Hematopoietic multipotent progenitor cell treated with erythropoietin and hydrocortisone succinate and interleukin-3 and kit ligand, for 17 days (in vitro differentiated cells): Measurements from ENCODE around the gene SCYGR1.
"Not testable (repeated sequence)": the region's sequence is repeated elsewhere in the genome, so short reads cannot be mapped to it uniquely, and the experiment has no call there.

ENCODE experiments used
- DNase-seq: peaks from one replicate; pipeline ENCODE4 v3.0.0-alpha.2; 2015; ENCODE audit warnings: low spot score

Gene SCYGR1

DNA sequence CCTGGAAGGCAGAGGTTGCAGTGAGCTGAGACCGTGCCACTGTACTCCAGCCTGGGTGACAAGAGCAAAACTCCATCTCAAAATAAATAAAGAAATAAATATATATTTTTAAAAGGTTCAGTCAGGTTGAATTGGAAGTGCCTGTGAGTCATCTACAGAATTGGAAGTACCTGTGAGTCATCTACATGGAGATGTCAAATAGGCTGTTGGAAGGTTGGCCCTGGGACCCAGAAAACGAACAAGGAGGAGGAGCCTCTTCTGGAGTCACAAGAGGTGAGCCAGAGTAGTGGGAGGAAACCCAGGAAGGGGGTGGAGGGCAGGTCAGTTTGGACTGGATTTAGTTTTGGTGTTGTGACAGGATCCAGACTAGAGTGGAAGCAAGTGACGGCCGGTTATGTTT is 15.2 kb upstream of the SCYGR1 start:
- DNase-seq, result no peak

DNA sequence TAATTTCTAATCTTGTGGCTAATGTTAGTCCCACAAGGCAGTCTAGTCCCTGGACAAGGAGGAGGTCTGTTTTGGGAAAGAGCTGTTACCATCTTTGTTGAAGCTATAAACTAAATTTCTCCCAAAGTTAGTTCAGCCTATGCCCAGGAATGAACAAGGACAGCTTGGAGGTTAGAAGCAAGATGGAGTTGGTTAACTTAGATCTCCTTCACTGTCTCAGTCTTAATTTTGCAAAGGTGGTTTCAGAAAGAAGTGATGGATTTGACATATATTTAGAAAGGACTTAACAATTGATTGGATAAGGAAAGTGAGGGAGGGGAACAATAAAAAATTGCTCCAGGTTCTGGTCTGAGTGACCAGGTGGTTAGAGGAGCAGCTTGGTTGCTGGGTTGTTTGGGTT is 14.6 kb upstream of the SCYGR1 start:
- no peak for DNase-seq

DNA sequence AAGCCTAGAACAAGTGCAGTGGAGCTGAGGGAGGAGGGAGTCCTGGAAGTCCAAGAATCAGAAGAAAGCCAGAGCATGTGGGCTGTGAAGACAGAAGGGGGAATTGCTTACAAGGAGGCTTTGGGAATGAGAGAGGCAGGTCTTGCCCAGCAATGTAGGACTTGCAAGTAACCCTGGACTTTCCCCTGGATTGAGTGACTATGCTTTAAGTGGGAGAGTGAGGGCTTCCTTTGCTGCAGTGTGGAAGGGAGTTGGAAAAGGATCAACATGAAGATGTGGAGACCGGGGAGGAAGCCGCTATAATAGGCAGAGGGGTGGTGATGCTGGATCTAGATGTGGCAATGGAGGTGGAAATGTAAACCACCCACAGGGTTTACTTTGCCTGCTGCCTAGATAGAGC is 13.8 kb upstream of the SCYGR1 start:
- DNase-seq, result no peak

DNA sequence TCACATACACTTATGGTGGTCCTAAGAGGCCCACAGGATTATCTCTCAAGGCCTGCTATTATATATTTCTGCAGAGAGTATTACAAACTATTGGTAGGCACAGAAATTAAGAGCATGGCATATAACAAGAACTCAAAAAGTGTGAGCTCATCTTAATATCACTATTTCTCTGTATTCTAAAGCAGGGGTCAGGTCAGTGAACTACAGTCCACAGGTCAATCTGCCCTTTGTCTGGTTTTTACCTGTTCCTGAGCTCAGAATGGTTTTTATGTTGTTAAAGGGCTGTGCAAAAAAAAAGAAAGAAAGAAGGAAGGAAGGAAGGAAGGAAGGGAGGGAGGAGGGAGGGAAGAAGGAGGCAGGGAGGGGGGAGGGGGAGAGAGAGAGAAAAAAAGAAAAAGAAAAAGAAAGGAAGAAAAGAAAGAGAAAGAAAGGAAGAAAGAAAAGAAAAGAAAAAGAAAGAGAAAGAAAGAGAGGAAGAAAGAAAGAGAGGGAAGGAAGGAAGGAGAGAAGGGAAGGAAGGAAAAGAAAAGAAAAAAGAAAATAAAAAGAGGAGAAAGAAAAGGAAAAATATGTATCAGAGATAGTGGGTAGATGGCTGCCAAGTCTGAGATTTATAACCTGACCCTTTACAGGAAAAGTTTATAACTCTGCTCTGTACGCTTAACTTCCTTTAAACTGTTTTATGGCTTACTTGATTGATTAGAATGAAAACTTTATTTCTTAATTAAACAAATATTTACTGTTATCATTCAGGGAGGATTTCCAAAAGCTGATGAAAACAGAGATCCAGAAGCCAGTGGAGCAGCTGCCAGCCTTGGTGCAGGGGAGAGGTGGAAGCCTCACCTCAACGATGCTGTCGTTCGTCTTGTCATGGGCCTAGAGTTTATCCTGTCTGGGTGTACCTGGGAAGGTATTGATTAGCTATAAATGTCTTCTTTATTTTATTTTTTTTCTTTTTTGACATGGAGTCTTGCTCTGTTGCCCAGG is 11.2 kb upstream of the SCYGR1 start:
- DNase-seq, result no peak

DNA sequence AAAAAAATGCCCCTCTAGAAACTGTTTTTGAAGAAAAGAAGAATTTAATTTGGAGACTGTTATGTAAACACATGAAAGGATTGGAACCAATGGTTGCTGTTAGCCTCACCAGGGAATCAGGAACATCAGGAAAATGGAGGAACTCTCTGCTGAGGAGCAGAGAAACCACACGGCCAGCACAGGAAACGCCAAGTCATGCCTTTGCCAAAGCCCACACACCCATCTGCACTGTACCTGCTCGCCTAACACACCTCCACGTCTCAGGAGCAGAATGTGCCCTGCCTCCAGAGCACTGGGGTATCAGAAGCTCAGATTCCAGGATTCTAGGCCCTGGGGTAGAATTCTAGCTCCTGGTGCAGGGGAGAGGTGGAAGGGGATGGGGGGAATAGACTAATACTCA is 9.8 kb upstream of the SCYGR1 start:
- no peak for DNase-seq

DNA sequence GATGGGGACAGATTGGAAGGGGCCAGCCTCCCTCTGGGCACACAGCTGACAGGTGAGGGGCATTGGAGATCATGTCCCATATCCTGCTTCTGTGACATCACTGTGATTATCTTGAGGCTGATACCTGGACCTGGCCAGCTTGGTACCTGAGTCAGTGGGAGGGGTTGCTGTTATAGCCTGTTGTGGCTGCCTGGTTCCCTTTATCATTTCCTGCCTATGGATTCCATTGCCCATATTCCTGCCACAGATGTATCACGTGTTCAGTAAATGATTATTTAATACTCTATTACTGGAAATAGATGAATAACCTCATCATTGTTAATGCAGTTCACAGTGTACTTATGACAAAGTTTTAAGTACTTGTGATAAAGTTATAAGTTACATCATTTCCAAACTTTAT is 7.8 kb upstream of the SCYGR1 start:
- DNase-seq, result no peak

DNA sequence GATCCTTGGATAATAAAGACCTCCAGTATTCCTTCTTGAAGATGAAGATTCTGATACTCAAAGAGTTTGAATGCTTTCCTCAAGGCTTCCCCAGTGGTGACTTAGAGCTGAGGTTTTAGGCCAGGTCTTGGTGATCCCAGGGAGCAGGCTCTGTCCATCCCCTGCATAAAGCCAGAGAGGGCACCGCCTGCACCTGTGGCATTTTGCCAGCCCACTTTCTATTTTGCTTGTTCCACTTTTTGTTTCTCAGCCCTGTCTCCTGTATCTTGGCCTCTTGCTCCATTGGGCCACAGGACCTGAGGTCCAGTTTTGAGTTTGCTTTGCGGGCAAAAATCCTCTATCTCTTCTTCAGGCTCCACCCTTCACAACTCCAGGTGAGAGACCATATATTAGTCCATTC is 6.7 kb upstream of the SCYGR1 start:
- no peak for DNase-seq

DNA sequence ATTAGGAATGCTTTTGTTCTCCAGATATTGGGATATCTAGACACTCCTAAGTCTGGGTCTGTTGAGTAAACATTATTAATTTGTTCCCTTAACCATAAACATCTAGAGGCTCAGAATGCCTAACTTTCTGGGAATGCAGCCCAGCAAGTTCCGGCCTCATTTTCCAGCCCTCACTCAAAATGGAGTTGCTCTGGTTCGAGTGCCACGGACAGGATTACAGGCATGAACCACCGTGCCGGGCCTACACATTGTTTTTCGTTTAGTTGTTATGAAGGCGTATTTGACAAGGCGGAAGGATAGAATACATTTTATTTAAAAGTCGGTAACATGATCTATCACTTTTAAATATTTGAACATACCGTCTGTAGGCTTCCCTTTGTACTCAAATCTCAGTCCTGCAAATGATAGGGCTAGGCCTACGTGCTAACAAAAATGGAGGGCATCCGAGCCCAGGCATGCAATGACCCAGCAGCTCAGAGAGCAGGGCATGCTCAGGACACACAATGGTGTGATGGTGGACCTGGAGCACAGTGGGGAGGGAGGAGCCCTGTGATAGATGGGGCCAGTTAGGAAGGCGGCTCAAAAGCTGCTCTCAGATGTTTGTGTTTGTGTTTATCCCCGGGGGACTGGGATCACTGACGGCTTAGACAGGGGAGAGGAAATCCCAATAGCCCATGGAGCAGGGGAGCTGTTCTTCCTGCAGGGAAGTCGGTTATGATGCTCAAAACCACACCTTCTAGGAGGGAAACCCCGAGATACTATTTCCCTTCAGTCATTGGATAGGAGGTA is 2.9 kb upstream of the SCYGR1 start:
- DNase-seq, result no peak

DNA sequence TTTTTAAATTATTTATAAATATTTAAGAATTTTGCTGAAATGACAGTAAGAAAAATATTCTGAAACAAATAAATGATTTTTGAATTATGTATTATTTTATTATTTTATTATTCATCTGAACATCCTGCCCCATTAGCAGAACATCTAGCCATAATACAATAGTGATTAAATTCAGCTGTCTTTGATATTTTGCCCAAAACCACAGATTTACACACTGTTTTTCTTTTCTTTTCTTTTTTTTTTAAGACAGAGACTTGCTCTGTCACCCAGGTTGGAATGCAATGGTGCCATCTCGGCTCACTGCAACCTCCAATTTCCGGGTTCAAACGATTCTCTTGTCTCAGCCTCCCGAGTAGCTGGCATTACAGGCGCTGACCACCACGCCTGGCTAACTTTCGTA is 1.9 kb upstream of the SCYGR1 start:
- no peak for DNase-seq

DNA sequence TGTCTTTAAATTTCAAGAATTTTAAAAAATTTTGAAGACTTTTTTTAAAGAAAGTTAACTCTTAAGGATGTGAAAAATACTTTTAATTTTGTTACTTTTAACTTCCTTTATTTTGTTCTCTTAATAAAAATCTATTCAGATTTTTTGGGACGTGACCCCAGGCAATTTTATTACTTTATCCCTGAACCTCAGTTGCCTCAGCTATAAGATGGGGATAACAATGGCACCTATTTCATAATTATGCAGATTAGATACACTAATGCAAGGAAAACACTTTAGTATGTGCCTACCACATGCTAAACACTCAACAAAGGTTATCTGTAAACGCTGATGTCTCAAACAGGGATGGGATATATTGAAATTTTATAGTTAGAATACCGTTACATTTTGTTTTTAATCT is 1.5 kb upstream of the SCYGR1 start:
- DNase-seq, result no peak

DNA sequence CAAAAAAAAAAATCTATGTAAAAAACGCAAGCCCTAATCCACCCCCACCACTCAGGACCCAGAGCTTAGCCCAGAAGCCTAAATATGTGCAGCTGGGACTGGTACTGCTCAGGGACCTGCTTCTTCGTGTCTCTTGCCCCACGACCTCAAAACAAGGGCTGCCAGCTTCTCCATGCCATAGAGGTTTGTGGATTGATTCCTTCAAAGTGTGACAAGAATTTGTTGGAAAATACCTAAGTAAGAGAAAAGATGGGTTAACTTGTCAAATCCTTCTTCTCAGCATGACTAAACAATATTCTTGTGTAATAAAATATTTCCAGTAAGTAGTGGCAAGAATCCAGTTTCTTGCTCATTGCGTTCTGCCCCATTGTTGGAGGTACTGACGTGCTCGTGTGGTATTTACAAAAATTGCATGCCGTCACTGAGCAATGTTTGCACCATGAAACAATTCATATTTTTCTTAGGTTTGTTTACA is 825 bp upstream of the SCYGR1 start:
- DNase-seq, result no peak

DNA sequence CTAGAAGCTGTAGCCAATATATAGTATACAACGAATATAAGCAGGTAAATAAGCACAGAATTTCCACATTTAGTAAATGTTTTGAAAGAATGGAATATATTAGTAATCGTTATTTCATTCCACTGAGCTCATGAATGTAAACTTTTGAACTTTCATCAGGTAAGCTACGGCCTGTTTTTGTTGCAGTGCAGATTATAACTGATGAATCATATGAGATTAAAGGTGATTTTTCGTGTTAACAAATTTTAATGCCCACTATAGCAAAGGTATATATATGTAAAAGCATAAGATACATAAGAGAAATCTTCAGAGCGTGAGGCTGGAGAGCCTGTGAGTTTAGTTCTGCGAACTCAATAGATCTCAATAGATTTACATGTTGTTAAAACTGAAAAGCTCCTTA is 1.1 kb downstream of the SCYGR1 start:
- DNase-seq, result no peak

DNA sequence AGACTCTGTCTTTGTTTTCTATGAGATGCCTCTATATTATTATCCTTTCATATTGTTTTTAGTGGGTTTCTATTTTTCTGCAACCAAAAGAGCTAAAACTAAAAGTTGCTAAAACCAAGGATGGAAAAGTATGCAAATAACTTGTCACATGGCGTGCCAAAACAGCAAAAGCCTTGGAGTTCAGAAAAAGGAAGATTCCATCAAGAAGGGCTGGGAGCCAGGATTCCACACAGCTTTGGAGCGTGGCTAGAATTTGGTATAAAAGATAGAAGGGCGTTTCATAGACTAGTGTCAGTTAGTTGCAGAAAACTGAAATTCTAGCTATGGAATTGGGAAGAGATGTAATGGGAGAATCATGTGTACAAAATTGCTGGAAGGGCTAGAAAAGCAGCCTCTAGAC is 4.1 kb downstream of the SCYGR1 start:
- DNase-seq, result no peak

DNA sequence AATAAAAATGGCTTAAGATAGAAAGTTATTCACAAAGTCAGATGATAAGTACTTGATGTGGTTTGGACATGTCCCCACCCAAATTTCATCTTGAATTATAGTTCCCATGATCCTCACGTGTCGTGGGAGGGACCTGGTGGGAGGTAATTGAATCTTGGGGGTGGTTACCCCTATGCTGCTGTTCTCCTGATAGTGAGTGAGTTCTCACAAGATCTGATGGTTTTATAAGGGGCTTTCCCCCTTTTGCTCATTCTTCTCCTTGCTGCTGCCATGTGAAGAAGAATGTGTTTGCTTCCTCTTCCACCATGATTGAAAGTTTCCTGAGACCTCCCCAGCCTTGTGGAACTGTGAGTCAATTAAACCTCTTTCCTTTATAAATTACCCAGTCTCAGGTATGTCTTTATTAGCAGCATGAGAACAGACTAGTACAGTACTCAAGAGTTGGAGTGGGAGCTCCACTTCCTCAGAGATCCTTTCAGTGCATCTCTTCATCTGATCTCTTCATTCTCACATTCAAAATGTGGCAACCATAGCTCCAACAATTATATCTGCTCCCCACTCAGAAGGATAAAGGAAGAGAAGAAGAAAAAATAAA is 5.4 kb downstream of the SCYGR1 start:
- not testable (repeated sequence) for DNase-seq

DNA sequence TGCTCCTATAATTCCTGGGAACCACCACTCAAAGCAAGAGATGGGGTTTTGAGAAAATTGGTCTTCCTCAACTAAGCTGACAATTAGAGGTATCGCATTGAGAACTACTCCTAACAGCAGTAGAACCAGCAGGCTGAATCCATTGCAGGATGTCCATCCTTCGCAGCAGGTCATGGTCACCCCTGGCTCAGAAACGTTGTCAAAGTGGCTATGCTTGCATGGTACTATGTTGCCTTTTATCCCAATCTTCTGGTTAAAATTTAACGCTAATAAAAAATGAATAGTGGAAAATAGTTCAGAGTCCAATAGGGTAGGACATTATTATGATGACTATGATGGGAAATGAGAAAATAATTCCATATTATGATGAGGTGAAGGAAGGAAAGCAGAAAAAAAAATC is 8.7 kb downstream of the SCYGR1 start, which contains the start of gene TM4SF20:
Gene TM4SF20, minus strand, starts transcription at position 212 of the 400 bp plus-strand sequence. Its CDS starts 38 bp downstream, at position 174.
- no peak for DNase-seq

DNA sequence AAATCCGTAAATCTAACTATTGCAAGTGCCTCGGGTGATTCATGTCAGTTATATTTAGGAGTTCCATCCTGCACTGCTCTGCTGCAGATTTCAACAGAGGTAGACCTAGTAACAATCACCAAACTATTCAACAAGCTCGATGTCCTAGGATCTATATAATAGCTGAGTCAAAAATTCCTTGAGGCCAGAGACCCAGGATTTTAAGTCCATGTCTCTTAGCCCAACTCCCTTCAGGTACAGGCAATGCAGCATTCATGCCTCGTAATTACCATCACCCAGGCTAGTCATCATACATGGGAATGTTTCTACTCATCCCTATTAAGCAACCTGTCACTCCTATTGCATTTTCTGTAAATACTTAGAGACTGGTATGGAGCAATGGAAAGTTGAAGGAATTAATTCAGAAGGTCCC is 9.4 kb downstream of the SCYGR1 start:
- no peak for DNase-seq

DNA sequence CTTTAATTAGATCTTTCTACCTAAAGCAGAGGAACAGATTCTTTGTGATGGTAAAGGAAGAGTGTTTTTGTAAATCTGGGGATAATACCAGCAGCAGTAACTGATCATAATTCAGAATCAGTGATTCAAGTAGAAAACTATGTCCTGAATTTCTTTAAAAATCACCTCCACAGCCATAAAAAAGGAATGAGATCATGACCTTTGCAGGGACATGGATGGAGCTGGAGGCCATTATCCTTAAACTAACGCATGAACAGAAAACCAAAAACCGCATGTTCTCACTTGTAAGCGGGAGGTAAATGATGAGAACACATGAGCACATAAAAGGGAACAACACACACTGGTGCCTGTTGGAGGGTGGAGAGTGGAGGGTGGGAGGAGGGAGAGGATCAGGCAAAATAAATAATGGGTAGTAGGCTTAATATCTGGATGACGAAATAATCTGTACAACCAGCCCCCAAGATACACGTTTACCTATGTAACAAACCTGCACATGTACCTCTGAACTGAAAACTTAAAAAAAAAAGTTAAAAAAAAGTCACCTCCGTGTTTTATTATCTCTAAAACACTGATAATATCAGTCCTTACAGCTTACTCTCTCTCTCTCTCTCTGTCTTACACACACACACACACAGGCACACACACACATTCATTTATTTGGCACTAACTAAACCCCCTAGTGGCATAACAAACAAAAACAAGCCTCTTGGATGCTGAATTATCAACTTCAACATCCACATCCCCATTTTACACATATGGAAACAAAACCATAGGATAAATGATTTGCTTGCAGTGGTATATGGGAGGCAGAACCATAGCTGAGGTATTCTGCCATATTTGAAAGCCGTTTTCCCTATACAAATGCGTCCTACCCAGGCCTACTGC is 10.0 kb downstream of the SCYGR1 start:
- no peak for DNase-seq

DNA sequence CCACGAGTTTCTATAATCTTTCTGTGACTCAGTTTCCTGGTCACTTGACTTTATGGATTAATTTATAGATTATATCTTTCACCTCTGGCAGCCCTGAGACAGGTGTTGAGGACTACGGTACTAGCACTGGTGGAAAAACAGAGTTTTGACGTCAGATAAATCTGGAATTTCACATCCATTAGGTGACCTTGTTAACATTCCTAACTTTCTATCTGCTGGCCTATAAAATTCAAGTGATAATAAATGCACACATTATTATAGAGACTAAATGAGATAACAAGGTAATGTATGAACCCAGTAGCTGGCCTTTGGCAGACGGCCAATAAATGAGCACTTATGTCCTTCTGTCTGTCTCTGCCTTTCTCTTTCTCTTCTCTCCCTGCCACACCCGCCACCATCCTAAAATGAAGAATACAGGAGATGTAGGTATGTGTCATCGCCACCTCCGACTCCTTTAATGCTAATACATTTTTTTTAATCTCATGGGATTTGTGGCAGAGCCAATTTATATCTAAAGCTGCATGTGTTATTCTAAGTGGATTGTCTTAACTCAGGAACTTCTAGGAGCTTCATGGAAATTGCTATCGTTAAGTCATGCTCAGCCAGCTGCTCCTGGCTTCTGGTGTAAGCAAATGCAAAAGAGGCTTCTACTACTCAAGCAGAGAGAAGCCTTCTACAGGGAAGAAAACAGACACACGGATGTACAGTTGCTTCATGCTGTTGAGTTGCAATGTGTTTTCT is 10.9 kb downstream of the SCYGR1 start:
- DNase-seq, result no peak

DNA sequence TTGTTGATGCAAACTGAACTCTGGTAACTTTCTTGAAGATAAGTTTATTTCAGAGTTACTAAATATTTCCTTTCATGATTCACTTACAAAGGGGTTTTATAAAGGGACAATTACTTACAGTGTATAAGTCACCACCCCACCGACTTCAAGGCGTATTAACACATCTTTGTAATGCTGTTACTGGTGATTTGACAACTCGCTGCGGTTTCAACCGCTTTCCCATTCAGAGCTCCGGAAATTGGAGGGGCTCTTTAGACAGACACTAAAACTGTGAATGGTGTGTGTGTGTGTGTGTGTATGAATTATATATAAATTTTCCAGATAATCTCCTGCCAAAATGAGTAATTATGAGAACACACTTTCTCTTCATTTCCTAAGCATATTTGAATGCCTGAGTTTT is 13.6 kb downstream of the SCYGR1 start:
- DNase-seq, result no peak

DNA sequence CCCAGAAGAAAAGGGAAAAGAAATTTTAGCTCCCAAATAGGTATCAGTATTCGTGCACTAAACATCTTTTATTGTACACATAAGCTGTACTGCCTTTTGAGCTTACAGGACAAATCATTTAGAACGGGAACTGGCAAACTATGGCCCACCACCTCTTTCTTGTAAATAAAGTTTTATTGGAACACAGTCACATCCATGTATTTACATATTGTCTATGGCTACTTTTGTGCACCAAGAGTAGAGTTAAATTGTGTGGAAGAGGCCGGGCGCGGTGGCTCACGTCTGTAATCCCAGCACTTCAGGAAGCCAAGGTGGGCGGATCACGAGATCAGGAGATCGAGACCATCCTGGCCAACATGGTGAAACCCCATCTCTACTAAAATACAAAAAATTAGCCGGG is 14.4 kb downstream of the SCYGR1 start:
- DNase-seq, result no peak

DNA sequence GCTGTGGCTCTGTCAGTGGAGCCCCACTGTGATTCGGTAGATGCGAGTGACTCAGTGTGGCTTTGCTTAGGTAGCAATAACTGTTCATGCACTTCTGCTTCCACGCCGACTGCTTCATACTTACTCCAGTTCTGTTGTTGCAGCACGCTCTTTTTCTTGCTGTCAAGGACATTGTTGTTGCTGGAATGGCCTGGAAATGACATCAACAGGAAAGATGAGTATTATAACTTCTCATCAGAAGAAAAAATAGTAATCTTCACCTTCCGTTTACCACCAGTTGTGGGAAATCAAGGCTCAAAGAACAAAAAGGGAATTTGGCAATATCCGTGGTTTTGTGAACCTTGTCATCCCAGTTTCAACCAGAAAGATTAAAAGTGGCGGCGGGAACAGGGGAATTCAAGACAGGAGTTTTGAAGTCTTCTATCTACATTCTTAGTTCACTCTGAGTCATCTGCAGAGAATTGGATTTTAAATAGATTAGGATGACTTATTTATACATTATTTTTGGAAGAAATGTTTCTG is 16.9 kb downstream of the SCYGR1 start:
- no peak for DNase-seq
